Mucosa of stomach (tissue), 1 donor: ENCODE data around the gene ANKRD53.

ENCODE experiments used
- H3K27me3 ChIP-seq: one replicate; pipeline ENCODE4 v1.7.0; 2013; ENCODE audit warnings: mild to moderate bottlenecking, low read length; ENCODE audit not compliant: control insufficient read depth, insufficient read depth
- H3K36me3 ChIP-seq: one replicate; pipeline ENCODE4 v1.7.0; 2013; ENCODE audit warnings: low read length; ENCODE audit not compliant: control insufficient read depth, insufficient read depth
- H3K4me1 ChIP-seq: one replicate; pipeline ENCODE4 v1.7.0; 2013; ENCODE audit warnings: mild to moderate bottlenecking, low read length; ENCODE audit not compliant: control insufficient read depth, insufficient read depth
- H3K4me3 ChIP-seq: one replicate; pipeline ENCODE4 v1.7.0; 2013; ENCODE audit warnings: low read length
- H3K9ac ChIP-seq: one replicate; pipeline ENCODE4 v1.7.0; 2013; ENCODE audit warnings: mild to moderate bottlenecking, low read length, moderate library complexity
- H3K9me3 ChIP-seq: one replicate; pipeline ENCODE4 v1.7.0; 2013; ENCODE audit warnings: mild to moderate bottlenecking, low read length, moderate library complexity; ENCODE audit not compliant: control insufficient read depth
- donor health status: Pancreatic carcinoma.

Gene ANKRD53

DNA sequence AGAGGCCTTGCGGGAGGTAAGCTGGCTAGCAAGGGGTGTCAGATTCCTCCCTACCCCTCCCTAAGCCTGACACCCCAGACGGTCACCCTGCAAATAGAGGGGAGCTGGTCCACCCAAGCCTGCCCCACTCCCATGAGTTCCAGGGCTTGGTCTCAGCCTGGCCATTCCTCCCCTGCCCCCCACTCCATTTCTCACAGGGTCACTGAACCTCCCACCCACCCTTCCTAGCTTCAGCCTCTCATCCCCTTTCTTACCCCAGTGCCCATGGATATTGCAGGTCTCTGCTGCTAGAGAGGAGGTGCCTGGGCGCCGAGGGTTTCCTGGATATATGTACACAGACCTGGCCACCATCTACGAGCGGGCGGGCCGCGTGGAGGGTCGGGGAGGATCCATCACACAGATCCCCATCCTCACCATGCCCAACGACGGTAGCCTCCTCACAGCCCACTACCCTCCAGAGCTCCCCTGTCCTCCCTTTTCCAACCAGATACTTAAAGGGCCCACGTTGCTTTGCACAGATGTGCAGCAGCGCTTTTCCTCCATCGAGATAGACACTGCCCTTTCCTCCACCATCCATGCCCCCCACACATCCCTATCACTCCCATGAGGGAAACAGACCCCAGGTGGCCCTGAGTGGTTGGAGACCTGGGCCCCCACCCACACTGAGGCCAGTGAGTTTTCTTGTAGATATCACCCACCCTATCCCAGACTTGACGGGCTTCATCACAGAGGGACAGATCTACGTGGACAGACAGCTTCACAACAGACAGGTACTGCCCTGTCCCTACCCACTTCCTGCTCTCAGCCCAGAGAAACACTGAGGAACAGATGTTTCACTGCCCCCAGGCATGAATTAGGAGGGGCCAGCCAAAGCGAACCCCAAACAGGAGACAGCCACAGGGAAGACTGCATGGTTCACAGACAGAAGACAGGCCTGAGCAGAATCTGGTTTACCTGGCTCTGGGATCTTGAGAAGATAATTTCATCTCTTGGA lies 15.2 kb upstream of the ANKRD53 start:
- H3K9ac ChIP-seq: no peak overlapping the region
- H3K4me1 ChIP-seq: no peaks in the 10 kb centered on the region
- H3K9me3 ChIP-seq: no peaks in the 10 kb centered on the region
- peaks cover 23% of the 10 kb centered on the region for H3K27me3 ChIP-seq
- H3K4me3 ChIP-seq: no peak overlapping the region
- H3K36me3 ChIP-seq: no peaks in the 10 kb centered on the region

- Histone ChIP-seq H3K36me3 (no peaks in the 10 kb centered on the region), H3K27me3 (peaks cover 23% of the 10 kb centered on the region), H3K9me3 (no peaks in the 10 kb centered on the region), H3K4me3 (no peak overlapping the region), H3K4me1 (no peaks in the 10 kb centered on the region), H3K9ac (no peak overlapping the region)
Measured at GRCh38 chr2:70964133-70964532, 14.3 kb upstream of the ANKRD53 start.

DNA sequence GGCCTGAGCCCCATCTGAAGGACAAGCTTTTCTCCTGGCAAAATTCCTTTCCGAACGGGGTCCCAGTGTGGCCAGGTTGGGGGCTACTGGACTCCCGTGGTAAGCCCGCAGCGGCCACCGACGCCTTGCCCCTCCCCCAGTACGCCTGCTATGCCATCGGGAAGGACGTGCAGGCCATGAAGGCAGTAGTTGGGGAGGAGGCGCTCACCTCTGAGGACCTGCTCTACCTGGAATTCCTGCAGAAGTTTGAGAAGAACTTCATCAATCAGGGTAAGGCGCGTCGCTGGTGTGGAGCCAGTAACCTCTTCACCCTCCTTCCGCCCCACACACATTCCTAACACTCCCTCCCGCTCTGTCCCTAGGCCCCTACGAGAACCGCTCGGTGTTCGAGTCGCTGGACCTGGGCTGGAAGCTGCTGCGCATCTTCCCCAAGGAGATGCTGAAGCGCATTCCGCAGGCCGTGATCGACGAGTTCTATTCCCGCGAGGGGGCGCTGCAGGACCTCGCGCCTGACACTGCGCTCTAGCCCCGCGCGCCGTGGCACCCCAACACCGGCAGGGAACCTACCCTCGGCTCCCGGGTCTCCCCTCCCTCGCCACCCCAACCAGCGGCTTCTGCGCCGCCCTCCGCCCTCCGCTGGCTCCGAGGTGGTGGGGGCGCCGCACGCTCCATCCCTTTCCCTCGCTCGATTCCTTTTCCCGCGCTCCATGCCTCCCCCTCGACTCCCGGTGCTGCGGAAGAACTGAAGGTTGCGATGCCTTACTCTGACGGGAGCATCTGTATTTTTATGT lies 13.6 kb upstream of the ANKRD53 start:
- Histone ChIP-seq H3K27me3 (peaks cover 23% of the 10 kb centered on the region), H3K9me3 (no peaks in the 10 kb centered on the region), H3K4me1 (no peaks in the 10 kb centered on the region), H3K4me3 (no peak overlapping the region), H3K9ac (peak overlapping the region; percentile 33), H3K36me3 (no peaks in the 10 kb centered on the region)

DNA sequence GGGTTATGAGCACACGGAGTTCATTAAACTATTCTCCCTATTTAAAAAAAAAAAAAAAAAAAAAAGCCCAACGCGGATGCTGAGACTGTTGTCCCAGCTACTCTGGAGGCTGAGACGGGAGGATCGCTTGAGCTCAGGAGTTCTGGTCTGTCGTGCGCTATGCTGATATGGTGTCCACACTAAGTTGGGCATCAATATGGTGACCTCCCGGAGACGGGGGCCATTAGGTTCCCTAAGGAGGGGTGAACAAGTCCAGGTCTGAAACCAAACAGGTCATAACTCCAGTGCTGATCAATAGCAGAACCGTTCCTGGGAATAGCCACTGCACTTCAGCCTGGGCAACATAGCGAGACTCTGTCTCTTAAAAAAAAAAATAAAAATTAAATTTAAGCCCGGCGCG lies 12.9 kb upstream of the ANKRD53 start:
- H3K4me3 ChIP-seq: no peak overlapping the region
- no peaks in the 10 kb centered on the region for H3K9me3 ChIP-seq
- peak overlapping the region; percentile 33 for H3K9ac ChIP-seq
- H3K27me3 ChIP-seq: peaks cover 23% of the 10 kb centered on the region
- H3K4me1 ChIP-seq: no peaks in the 10 kb centered on the region
- H3K36me3 ChIP-seq: no peaks in the 10 kb centered on the region

- Histone ChIP-seq H3K36me3 (no peaks in the 10 kb centered on the region), H3K4me1 (no peaks in the 10 kb centered on the region), H3K9ac (no peak overlapping the region), H3K27me3 (peaks cover 17% of the 10 kb centered on the region), H3K4me3 (no peak overlapping the region), H3K9me3 (no peaks in the 10 kb centered on the region)
Measured at GRCh38 chr2:70966681-70967080, 11.7 kb upstream of the ANKRD53 start.

DNA sequence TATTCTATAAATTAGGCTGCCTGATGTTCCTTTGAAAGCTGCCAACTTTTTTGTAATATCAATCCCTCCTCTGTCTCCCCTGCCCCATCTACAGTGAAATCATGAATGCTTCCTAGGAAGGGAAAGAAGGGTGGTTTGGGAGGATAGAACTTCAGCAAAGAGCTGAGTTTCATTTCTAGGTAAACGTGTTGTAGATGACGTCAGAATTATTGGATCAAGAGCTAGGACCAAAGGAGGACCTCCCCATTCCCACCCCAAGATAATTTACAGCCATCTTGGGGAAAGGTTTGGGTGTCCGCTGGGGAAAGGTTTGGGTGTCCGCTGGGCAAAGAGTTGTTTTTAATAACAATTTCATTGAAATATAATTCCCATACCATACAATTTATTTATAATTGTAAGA lies 11.2 kb upstream of the ANKRD53 start:
- Histone ChIP-seq H3K27me3 (peaks cover 17% of the 10 kb centered on the region), H3K4me1 (no peaks in the 10 kb centered on the region), H3K9me3 (no peaks in the 10 kb centered on the region), H3K9ac (no peak overlapping the region), H3K4me3 (no peak overlapping the region), H3K36me3 (no peaks in the 10 kb centered on the region)

DNA sequence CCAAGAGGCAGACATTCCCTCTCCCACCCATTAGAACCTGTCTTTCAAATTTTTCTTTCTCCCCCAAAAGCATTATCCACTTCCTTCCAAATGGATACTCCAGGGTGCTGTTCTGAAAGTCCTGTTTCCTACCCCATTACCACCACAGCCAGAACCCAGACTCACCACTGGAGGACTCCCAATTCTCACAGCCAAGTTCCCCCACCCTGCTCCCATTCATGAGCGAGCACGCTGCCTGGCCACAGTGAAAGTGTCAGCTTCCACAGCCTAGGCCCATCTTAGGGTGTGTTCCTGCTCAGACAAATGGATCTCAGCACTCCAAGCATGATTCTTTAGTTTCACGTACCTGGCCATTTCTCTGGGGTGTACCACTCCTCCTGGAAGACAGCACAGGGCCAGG lies 3.8 kb upstream of the ANKRD53 start:
- Histone ChIP-seq H3K36me3 (no peaks in the 10 kb centered on the region), H3K9me3 (no peaks in the 10 kb centered on the region), H3K4me3 (no peak overlapping the region), H3K27me3 (no peaks in the 10 kb centered on the region), H3K4me1 (peaks cover 13% of the 10 kb centered on the region), H3K9ac (no peak overlapping the region)

DNA sequence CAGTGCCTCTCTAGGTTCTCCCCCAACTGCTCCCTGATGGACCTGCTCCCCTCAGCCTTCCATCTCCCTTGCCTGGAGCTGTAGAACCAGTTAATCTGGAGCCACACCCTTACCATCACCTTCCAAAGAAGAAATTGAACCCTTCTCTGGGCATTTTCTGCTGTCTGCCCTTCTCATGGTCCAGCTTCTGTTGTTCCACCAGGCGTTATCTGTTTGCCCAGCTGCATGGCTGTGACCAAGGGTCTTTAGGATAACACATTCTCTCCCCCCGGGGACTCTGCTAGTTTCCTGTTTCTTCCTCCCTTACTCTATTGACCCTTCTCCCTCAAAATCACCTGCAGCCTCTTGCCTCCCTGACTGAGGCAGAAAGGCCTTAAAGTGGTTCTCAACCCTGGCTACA lies 3.2 kb upstream of the ANKRD53 start:
- no peak overlapping the region for H3K4me3 ChIP-seq
- H3K4me1 ChIP-seq: peaks cover 13% of the 10 kb centered on the region
- H3K27me3 ChIP-seq: no peaks in the 10 kb centered on the region
- no peak overlapping the region for H3K9ac ChIP-seq
- no peaks in the 10 kb centered on the region for H3K9me3 ChIP-seq
- H3K36me3 ChIP-seq: no peaks in the 10 kb centered on the region

DNA sequence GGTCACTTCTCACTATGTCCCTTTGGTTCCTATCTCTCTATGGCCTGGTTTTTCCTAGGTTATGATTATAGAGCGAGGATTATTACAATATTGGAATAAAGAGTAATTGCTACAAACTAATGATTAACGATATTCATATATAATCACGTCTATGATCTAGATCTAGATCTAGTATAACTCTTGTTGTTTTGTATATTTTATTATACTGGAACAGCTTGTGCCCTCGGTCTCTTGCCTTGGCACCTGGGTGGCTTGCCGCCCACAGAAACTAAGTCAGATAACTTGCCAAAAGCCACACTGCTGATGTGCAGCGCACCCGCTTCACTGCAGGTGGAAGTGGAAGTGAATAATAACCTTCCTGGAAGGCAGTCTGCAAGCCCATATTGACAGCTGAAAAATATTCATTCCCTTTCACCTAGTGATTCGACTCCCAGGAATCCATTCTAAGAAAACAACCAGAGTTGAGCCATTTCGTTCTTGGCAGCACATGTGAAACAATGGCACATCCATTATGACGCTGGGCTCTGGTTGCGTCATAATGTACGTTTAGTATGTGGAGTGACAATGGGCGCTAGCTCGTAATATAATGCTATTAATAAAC lies 725 bp upstream of the ANKRD53 start:
- peak overlapping the region; percentile 67 for H3K9ac ChIP-seq
- H3K9me3 ChIP-seq: no peaks in the 10 kb centered on the region
- peaks cover 13% of the 10 kb centered on the region for H3K4me1 ChIP-seq
- no peaks in the 10 kb centered on the region for H3K36me3 ChIP-seq
- H3K4me3 ChIP-seq: peak overlapping the region; percentile 74
- H3K27me3 ChIP-seq: no peaks in the 10 kb centered on the region

DNA sequence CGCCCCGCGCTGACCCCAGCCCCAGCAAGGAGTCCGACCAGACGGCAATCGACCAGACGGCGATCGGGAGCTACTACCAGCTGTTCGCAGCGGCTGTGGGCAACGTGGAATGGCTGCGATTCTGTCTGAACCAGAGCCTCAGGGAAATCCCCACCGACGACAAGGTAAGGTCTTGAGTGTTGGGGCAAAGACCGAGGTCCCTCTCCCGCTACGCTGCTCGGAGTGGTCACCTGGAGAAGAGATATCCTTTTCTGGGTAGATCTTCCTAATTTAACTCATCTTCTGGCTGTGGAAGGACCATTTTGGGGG lies 704 bp downstream of the ANKRD53 start:
- Histone ChIP-seq H3K9me3 (no peaks in the 10 kb centered on the region), H3K27me3 (no peaks in the 10 kb centered on the region), H3K4me3 (no peak overlapping the region), H3K36me3 (no peaks in the 10 kb centered on the region), H3K4me1 (peaks cover 13% of the 10 kb centered on the region), H3K9ac (no peak overlapping the region)

DNA sequence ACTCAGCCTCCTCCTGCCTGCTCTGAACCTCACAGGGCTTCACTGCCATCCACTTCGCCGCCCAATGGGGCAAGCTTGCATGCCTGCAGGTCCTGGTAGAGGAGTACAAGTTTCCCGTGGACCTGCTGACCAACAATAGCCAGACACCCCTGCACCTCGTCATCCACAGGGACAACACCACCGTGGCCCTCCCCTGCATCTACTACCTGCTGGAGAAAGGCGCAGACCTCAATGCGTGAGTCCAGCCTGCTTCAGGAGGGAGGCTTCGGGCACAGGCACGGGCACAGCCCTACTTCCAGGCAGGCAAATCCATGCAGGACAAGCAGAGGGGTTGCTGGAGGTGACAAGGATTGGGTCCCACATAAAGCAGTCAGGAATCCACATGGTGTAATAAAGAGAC lies 1.2 kb downstream of the ANKRD53 start:
- Histone ChIP-seq H3K27me3 (no peaks in the 10 kb centered on the region), H3K9ac (no peak overlapping the region), H3K9me3 (no peaks in the 10 kb centered on the region), H3K36me3 (no peaks in the 10 kb centered on the region), H3K4me1 (peaks cover 13% of the 10 kb centered on the region), H3K4me3 (no peak overlapping the region)

DNA sequence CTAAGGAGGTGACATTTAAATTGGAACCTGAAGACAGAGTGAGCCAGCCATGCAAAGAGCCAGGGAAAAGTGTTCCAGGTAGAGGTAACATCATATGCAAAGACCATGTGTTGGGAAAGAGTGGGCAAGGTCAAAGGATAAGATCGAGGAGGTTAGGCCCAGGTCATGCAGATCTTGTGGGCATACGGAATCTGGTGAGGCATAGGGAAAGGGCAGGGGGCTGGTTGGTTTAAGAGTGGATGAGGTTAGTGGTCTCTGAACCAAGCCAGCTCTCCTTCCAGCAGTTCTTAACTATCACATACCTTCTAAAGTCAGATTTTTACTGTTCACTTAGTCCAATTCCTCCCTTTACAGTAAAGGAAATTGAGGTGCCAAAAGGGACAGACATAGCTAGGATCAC lies 3.0 kb downstream of the ANKRD53 start:
- Histone ChIP-seq H3K4me3 (no peak overlapping the region), H3K9me3 (no peaks in the 10 kb centered on the region), H3K9ac (no peak overlapping the region), H3K36me3 (no peaks in the 10 kb centered on the region), H3K4me1 (peaks cover 13% of the 10 kb centered on the region), H3K27me3 (no peaks in the 10 kb centered on the region)
